ENCODE measurements around the gene COPS7A. TPM values are rescaled to one million over a fixed set of nuclear protein-coding genes. Genes with fewer than 3 reads are reported as not detected.

The COPS7A gene
- total RNA-seq, 1 donor from 2014 or later = 221 TPM

DNA sequence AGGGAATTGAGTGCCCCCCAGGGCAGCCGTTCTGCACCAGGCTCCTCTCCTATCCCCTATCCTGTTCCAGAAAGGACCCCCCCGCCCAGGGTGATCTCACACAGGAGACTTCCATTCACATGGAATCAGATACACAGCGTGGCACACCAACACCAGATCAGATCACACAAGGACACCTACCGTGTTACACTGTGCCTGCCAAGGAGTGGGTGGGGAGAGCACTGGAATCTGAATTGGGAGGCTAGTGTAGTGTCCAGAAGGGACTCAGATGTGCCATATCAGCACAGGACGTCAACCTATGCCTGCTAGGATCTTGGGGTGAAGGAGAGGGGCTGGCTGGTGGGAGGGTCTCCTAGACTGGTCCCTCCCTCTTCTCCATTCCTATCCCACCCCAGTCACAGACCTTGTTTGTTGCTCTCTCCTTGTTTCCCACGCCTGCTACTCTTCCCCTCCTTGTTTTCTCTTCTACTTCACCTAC lies 44.6 kb downstream of the COPS7A start:
- H3K27me3 ChIP-seq = no peaks in the 10 kb centered on the region
- peaks cover 13 to 18% of the 10 kb centered on the region in 2 donors for H3K36me3 ChIP-seq
- TF ChIP-seq, protein P1, sequence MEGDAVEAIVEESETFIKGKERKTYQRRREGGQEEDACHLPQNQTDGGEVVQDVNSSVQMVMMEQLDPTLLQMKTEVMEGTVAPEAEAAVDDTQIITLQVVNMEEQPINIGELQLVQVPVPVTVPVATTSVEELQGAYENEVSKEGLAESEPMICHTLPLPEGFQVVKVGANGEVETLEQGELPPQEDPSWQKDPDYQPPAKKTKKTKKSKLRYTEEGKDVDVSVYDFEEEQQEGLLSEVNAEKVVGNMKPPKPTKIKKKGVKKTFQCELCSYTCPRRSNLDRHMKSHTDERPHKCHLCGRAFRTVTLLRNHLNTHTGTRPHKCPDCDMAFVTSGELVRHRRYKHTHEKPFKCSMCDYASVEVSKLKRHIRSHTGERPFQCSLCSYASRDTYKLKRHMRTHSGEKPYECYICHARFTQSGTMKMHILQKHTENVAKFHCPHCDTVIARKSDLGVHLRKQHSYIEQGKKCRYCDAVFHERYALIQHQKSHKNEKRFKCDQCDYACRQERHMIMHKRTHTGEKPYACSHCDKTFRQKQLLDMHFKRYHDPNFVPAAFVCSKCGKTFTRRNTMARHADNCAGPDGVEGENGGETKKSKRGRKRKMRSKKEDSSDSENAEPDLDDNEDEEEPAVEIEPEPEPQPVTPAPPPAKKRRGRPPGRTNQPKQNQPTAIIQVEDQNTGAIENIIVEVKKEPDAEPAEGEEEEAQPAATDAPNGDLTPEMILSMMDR (IDR thresholded peaks at IDR 0.05) = no peak
- H3K27ac ChIP-seq = peak overlapping the region; percentile 32 to 97
- DNase-seq (ENCODE audit: low spot score in 2 of 2) = no peak
- H3K9me3 ChIP-seq = no peaks in the 10 kb centered on the region
- intact Hi-C loops (cut with DNase I) = loop anchor here (5.0 kb wide), 2 partner anchors 106 to 216 kb away; partner anchors contain the start of gene ING4
- H3K4me3 ChIP-seq = peak overlapping the region; percentile 96 to 97
- H3K4me1 ChIP-seq = peaks cover 8 to 29% of the 10 kb centered on the region in 2 donors

GRCh38 chr12:6768990-6769389 lies 45.1 kb downstream of the COPS7A start:
- no peak for DNase-seq (ENCODE audit: low spot score in 2 of 2)
- Histone ChIP-seq H3K4me1 (peaks cover 4 to 27% of the 10 kb centered on the region in 2 donors), H3K27me3 (no peaks in the 10 kb centered on the region)

GRCh38 chr12:6769666-6770065 lies 45.8 kb downstream of the COPS7A start:
- TF ChIP-seq, protein P1 (IDR thresholded peaks at IDR 0.05) = no peak
- Histone ChIP-seq H3K36me3 (peaks cover 13 to 18% of the 10 kb centered on the region in 2 donors), H3K4me1 (peaks cover 4 to 25% of the 10 kb centered on the region in 2 donors), H3K27ac (no peak overlapping the region), H3K4me3 (no peak overlapping the region), H3K9me3 (no peaks in the 10 kb centered on the region), H3K27me3 (no peaks in the 10 kb centered on the region)
- intact Hi-C loops (cut with DNase I) = loop anchor here (5.0 kb wide), 2 partner anchors 107 to 217 kb away; partner anchors contain the start of gene ING4
- no peak for DNase-seq (ENCODE audit: low spot score in 2 of 2)

More at GRCh38 chr12:6768990-6769389, 45.1 kb downstream of the COPS7A start:
- H3K36me3 ChIP-seq = peaks cover 13 to 18% of the 10 kb centered on the region in 2 donors
- TF ChIP-seq, protein P1 (IDR thresholded peaks at IDR 0.05) = no peak
- intact Hi-C loops (cut with DNase I) = loop anchor here (5.0 kb wide), 2 partner anchors 107 to 217 kb away; partner anchors contain the start of gene ING4
- H3K4me3 ChIP-seq = peak overlapping the region; percentile 96 to 97
- no peaks in the 10 kb centered on the region for H3K9me3 ChIP-seq
- peak overlapping the region; percentile 32 to 97 for H3K27ac ChIP-seq

GRCh38 chr12:6770094-6770493 lies 46.2 kb downstream of the COPS7A start:
- no peaks in the 10 kb centered on the region for H3K27me3 ChIP-seq
- peaks cover 13 to 18% of the 10 kb centered on the region in 2 donors for H3K36me3 ChIP-seq
- TF ChIP-seq, protein P1 (IDR thresholded peaks at IDR 0.05) = no peak
- DNase-seq (ENCODE audit: low spot score in 2 of 2) = no peak
- H3K4me3 ChIP-seq = no peak overlapping the region
- H3K4me1 ChIP-seq = peaks cover 4 to 21% of the 10 kb centered on the region in 2 donors
- intact Hi-C loops (cut with DNase I) = no loop called here
- no peak overlapping the region for H3K27ac ChIP-seq
- H3K9me3 ChIP-seq = no peaks in the 10 kb centered on the region

GRCh38 chr12:6770600-6770999 lies 46.8 kb downstream of the COPS7A start:
- no peak overlapping the region for H3K4me3 ChIP-seq
- H3K9me3 ChIP-seq = no peaks in the 10 kb centered on the region
- H3K27me3 ChIP-seq = no peaks in the 10 kb centered on the region
- peaks cover 13 to 18% of the 10 kb centered on the region in 2 donors for H3K36me3 ChIP-seq
- peaks cover 4 to 18% of the 10 kb centered on the region in 2 donors for H3K4me1 ChIP-seq
- intact Hi-C loops (cut with DNase I) = no loop called here
- TF ChIP-seq, protein P1 (IDR thresholded peaks at IDR 0.05) = no peak
- DNase-seq (ENCODE audit: low spot score in 2 of 2) = no peak
- H3K27ac ChIP-seq = no peak overlapping the region
